ENCODE measurements around the gene ACOX3. TPM values are rescaled to one million over a fixed set of nuclear protein-coding genes. Genes with fewer than 3 reads are reported as not detected.

The ACOX3 gene
- total and polyA plus RNA-seq, 4 donors: 15.6 to 32.2 (median 21.5) TPM

- H3K4me1 ChIP-seq (ENCODE audit: control insufficient read depth in 5 of 5, insufficient read depth in 5 of 5, low read length in 5 of 5): peaks cover 0 to 22% (median 11%) of the 10 kb centered on the region in 5 donors
- H3K9me3 ChIP-seq (ENCODE audit: control insufficient read depth in 4 of 4, insufficient read depth in 3 of 4, low read length in 3 of 4): no peaks in the 10 kb centered on the region
- no peak overlapping the region for H3K9ac ChIP-seq (ENCODE audit: insufficient read depth in 1 of 2, low read length in 2 of 2)
- no peak for TF ChIP-seq CTCF (IDR thresholded peaks at IDR 0.05; ENCODE audit: control extremely low read depth, extremely low read depth)
- H3K36me3 ChIP-seq (ENCODE audit: control insufficient read depth in 4 of 4, insufficient read depth in 4 of 4, low read length in 4 of 4): peaks cover 0 to 20% (median 1%) of the 10 kb centered on the region in 4 donors
- 89 to 90% methylated on average over 8 of the region's 8 CpGs for WGBS, 2 donors
- DNase-seq (no peak), ATAC-seq (ENCODE audit: insufficient read depth, low FRiP score) (no peak)
- no peak overlapping the region for H3K4me3 ChIP-seq
- H3K27me3 ChIP-seq (ENCODE audit: control insufficient read depth in 3 of 3, insufficient read depth in 3 of 3, low read length in 2 of 3): no peaks in the 10 kb centered on the region
- H3K27ac ChIP-seq (ENCODE audit: low read depth in 1 of 2, low read length in 1 of 2): no peak overlapping the region
Observed at GRCh38 chr4:8477676-8478075, 37.2 kb upstream of the ACOX3 start.

- Histone ChIP-seq H3K36me3 (ENCODE audit: control insufficient read depth in 4 of 4, insufficient read depth in 4 of 4, low read length in 4 of 4) (peaks cover 0 to 20% (median 1%) of the 10 kb centered on the region in 4 donors), H3K4me3 (no peak overlapping the region), H3K9me3 (ENCODE audit: control insufficient read depth in 4 of 4, insufficient read depth in 3 of 4, low read length in 3 of 4) (no peaks in the 10 kb centered on the region), H3K27me3 (ENCODE audit: control insufficient read depth in 3 of 3, insufficient read depth in 3 of 3, low read length in 2 of 3) (no peaks in the 10 kb centered on the region), H3K9ac (ENCODE audit: insufficient read depth in 1 of 2, low read length in 2 of 2) (no peak overlapping the region), H3K4me1 (ENCODE audit: control insufficient read depth in 5 of 5, insufficient read depth in 5 of 5, low read length in 5 of 5) (peaks cover 0 to 27% (median 11%) of the 10 kb centered on the region in 5 donors), H3K27ac (ENCODE audit: low read depth in 1 of 2, low read length in 1 of 2) (no peak overlapping the region)
- ATAC-seq (ENCODE audit: insufficient read depth, low FRiP score): no peak
- DNase-seq: no peak
- TF ChIP-seq CTCF (IDR thresholded peaks at IDR 0.05; ENCODE audit: control extremely low read depth, extremely low read depth): no peak
- 95 to 97% methylated on average over 16 of the region's 16 CpGs for WGBS, 2 donors
Observed at GRCh38 chr4:8477095-8477635, 36.6 kb upstream of the ACOX3 start.

- DNase-seq (peak in 2 of 3 donors; percentile 22 to 36), ATAC-seq (ENCODE audit: insufficient read depth, low FRiP score) (no peak)
- Histone ChIP-seq H3K27me3 (ENCODE audit: control insufficient read depth in 3 of 3, insufficient read depth in 3 of 3, low read length in 2 of 3) (no peaks in the 10 kb centered on the region), H3K9ac (ENCODE audit: insufficient read depth in 1 of 2, low read length in 2 of 2) (no peak overlapping the region), H3K4me1 (ENCODE audit: control insufficient read depth in 5 of 5, insufficient read depth in 5 of 5, low read length in 5 of 5) (peaks cover 0 to 30% (median 11%) of the 10 kb centered on the region in 5 donors), H3K27ac (ENCODE audit: low read depth in 1 of 2, low read length in 1 of 2) (no peak overlapping the region), H3K36me3 (ENCODE audit: control insufficient read depth in 4 of 4, insufficient read depth in 4 of 4, low read length in 4 of 4) (peaks cover 0 to 24% (median 1%) of the 10 kb centered on the region in 4 donors), H3K4me3 (no peak overlapping the region), H3K9me3 (ENCODE audit: control insufficient read depth in 4 of 4, insufficient read depth in 3 of 4, low read length in 3 of 4) (no peaks in the 10 kb centered on the region)
- no peak for TF ChIP-seq CTCF (IDR thresholded peaks at IDR 0.05; ENCODE audit: control extremely low read depth, extremely low read depth)
- 88 to 90% methylated on average over 29 of the region's 29 CpGs for WGBS, 2 donors
Observed at GRCh38 chr4:8475751-8476575, 35.4 kb upstream of the ACOX3 start.
